Astrocyte (in vitro differentiated cells and primary cell): ENCODE data around the gene C16orf54.

Experiments used
- EZH2 ChIP-seq: IDR thresholded peaks from 2 replicates; pipeline ENCODE4 v1.6.1; 2012; ENCODE audit warnings: mild to moderate bottlenecking, low read length, inconsistent platforms; ENCODE audit not compliant: insufficient read depth
- TF ChIP-seq, protein P1 (sequence below): IDR thresholded peaks from 2 replicates; pipeline ENCODE4 v1.5.1; 2011; ENCODE audit warnings: low read depth, mild to moderate bottlenecking, inconsistent platforms, low read length, moderate library complexity; ENCODE audit not compliant: insufficient read depth

GRCh38 chr16:29744541-29745101, 1.2 kb downstream of the C16orf54 start:
- TF ChIP-seq, protein P1, sequence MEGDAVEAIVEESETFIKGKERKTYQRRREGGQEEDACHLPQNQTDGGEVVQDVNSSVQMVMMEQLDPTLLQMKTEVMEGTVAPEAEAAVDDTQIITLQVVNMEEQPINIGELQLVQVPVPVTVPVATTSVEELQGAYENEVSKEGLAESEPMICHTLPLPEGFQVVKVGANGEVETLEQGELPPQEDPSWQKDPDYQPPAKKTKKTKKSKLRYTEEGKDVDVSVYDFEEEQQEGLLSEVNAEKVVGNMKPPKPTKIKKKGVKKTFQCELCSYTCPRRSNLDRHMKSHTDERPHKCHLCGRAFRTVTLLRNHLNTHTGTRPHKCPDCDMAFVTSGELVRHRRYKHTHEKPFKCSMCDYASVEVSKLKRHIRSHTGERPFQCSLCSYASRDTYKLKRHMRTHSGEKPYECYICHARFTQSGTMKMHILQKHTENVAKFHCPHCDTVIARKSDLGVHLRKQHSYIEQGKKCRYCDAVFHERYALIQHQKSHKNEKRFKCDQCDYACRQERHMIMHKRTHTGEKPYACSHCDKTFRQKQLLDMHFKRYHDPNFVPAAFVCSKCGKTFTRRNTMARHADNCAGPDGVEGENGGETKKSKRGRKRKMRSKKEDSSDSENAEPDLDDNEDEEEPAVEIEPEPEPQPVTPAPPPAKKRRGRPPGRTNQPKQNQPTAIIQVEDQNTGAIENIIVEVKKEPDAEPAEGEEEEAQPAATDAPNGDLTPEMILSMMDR: no peak
- TF ChIP-seq EZH2: no peak
